ENCODE results near the gene SETD2.

SETD2 gene

DNA sequence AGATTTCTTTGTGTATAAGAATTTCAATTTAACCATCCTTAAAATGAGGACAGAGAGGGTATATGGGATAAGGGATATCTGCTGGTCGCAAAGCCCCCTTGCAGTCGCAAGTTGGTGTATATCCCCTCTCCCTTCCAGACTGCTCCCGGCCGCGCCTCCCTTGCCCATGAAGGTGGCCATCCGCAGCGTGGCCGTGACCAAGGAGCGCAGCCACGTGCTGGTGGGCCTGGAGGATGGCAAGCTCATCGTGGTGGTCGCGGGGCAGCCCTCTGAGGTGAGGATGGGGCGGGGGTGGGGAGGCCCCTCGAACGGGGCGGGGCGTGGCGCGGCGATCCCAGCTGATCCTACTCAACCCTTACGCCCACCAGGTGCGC, 155.1 kb downstream of the SETD2 start:
- no peak for DNase-seq

DNA sequence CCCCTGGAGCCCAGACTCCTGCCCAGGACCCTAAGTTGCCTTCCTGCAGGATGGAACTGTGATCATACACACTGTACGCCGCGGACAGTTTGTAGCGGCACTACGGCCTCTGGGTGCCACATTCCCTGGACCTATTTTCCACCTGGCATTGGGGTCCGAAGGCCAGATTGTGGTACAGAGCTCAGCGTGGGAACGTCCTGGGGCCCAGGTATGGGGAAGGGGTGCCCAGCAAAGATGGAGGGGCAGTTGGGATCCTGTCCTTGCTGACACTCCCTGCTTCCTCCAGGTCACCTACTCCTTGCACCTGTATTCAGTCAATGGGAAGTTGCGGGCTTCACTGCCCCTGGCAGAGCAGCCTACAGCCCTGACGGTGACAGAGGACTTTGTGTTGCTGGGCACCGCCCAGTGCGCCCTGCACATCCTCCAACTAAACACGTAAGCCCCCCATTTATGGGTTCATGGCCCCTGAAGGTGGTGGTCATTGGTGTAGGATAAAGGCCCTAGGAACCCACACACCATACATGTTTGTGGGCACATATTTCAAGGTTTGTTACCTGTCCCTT, 155.6 kb downstream of the SETD2 start:
- no peak for DNase-seq

DNA sequence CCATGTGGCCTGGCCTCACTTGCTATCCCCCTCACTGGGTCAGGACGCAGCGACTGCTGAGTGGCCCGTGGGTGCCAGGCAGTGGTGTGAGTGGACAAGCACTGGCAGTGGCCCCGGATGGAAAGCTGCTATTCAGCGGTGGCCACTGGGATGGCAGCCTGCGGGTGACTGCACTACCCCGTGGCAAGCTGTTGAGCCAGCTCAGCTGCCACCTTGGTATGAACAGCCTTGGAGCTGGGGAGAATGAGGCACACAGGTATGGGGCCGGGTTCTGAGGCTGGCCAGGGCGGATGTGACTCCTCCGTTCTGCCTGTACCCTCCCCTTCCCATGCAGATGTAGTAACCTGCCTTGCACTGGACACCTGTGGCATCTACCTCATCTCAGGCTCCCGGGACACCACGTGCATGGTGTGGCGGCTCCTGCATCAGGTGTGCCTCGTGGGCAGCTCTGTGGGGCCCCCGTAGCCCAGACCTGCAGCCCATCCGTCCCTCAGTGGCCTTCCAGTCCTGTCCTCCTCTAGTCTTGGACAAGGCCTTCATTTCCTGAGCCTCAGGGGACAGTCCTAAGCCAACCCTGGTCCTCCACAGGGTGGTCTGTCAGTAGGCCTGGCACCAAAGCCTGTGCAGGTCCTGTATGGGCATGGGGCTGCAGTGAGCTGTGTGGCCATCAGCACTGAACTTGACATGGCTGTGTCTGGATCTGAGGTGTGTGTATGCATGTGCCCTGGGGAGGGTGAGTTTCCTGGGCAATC, 156.3 kb downstream of the SETD2 start:
- DNase-seq: no peak

DNA sequence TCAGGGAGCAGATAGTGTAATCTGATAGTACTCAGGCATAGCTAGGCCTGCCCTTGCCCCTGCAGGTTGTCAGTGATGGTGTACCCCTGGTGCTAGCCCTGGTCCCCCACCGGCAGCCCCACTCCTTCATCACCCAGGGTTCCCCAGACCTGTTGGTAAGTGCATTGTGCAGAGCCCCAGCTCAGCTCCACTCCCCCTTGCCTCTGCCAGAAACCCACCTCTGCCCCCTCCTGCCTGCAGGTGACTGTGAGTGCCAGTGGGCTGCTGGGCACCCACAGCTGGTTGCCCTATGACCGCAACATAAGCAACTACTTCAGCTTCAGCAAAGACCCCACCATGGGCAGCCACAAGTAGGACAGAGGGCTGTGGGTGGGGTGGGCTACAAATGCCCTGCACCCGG, 156.9 kb downstream of the SETD2 start:
- no peak for DNase-seq

DNA sequence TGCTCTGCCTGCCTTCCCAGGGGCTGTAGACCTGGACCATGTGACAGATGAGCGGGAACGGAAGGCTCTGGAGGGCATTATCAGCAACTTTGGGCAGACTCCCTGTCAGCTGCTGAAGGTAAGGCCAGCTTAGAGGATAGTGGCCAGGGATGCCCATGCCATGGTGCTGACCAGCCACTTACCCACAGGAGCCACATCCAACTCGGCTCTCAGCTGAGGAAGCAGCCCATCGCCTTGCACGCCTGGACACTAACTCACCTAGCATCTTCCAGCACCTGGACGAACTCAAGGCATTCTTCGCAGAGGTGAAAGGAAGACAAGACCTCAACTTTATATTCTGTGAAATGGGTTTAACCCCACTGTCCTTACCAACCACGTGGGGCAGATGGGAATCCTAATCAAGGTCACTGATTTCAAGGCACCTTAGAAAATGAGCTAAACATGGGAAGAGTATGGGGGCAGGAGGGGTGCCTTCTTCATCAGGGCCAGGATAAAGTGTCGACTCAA, 157.7 kb downstream of the SETD2 start:
- DNase-seq: no peak

DNA sequence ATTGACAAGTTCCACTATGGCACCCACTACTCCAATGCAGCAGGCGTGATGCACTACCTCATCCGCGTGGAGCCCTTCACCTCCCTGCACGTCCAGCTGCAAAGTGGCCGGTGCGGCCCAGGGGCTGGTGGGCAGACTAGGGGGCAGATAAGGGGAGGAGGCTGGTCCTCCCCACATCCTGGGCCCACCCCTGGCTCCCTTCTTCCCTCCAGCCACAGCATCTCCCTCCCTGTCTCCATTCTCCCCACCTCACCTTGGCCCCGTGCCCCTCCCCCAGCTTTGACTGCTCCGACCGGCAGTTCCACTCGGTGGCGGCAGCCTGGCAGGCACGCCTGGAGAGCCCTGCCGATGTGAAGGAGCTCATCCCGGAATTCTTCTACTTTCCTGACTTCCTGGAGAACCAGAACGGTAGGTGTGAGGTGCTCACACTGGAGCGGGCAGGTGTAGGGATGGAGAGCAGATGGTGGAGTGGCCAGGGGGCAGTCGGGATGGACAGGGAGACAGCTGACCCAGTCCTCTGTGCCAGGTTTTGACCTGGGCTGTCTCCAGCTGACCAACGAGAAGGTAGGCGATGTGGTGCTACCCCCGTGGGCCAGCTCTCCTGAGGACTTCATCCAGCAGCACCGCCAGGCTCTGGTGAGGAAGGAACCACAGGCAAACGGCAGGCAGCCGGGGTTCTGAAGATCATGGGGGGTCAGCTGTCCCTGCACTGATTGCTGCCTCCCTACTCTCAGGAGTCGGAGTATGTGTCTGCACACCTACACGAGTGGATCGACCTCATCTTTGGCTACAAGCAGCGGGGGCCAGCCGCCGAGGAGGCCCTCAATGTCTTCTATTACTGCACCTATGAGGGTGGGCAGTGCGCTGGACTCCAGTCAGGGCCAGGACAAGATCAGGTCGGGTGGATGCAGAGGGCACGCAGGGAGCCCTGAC, 158.4 kb downstream of the SETD2 start:
- no peak for DNase-seq

DNA sequence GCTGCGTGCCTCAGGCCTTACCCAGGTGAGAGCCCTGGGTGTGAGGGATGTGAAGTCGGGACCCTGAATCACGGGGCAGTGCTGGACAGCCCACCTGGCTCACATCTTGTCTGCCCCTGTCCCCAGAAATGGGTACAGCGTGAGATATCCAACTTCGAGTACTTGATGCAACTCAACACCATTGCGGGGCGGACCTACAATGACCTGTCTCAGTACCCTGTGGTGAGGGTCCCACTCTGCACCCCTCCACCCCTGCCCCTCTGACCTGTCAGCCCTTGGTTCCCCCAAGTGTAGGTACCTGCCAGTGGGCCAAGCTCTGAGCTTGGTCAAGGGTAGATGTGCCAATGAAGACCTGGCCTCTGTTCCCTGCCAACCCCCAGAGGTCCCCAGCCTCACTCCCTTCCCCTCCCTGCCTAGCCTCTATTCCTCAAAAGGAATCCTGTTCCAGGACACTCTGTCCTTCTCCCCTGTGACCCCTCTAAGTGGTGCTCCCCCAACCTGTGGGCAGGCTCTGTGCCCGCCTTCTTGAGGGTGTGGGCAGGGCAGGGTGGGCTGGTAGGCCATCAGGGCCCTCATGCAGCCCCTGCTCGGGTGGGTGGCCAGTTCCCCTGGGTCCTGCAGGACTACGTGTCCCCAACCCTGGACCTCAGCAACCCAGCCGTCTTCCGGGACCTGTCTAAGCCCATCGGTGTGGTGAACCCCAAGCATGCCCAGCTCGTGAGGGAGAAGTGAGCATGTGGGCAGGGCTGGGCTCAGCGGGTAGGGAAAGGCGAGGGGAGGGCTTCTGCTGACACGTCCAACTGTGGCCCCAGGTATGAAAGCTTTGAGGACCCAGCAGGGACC, 159.3 kb downstream of the SETD2 start:
- no peak for DNase-seq

DNA sequence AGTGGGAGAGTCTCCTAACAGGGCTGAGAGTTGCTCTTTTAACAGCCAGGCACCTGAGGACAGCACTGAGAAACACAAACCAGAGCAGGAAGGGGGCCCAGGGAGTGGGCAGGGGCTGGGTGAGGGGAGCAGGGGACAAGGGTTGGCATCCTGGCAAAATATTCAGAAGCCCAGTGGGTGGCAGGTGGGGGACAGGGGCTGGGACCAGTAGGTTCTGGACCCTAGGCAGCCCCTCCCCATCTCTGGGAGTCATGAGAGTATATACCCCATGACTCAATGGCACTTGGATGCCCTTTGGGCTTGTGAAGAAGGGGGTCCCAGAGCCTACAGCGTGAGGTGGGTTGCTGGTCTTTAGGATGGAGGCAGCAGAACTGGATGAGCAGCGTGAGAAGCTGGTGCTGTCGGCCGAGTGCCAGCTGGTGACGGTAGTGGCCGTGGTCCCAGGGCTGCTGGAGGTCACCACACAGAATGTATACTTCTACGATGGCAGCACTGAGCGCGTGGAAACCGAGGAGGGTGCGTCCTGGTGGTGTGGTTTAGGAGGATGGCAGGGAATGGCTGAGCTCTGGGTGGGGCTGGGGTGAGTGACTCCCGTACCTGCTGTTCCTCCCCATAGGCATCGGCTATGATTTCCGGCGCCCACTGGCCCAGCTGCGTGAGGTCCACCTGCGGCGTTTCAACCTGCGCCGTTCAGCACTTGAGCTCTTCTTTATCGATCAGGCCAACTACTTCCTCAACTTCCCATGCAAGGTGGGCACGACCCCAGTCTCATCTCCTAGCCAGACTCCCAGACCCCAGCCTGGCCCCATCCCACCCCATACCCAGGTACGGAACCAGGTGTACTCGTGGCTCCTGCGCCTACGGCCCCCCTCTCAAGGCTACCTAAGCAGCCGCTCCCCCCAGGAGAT, 160.2 kb downstream of the SETD2 start:
- DNase-seq: no peak

DNA sequence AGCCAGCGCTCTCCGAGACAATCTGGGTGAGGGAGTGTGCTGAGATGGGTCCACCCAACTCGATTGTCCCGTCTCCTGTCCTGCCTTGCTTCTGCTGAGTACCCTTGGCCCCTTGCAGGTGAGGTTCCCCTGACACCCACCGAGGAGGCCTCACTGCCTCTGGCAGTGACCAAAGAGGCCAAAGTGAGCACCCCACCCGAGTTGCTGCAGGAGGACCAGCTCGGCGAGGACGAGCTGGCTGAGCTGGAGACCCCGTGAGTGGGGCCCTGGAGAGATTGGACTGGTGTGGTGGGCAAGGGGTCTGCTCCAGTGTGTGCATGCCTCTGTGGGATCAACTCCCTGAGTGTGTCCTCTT, 160.9 kb downstream of the SETD2 start:
- DNase-seq: peak in 1 of 5 experiments; percentile 7

DNA sequence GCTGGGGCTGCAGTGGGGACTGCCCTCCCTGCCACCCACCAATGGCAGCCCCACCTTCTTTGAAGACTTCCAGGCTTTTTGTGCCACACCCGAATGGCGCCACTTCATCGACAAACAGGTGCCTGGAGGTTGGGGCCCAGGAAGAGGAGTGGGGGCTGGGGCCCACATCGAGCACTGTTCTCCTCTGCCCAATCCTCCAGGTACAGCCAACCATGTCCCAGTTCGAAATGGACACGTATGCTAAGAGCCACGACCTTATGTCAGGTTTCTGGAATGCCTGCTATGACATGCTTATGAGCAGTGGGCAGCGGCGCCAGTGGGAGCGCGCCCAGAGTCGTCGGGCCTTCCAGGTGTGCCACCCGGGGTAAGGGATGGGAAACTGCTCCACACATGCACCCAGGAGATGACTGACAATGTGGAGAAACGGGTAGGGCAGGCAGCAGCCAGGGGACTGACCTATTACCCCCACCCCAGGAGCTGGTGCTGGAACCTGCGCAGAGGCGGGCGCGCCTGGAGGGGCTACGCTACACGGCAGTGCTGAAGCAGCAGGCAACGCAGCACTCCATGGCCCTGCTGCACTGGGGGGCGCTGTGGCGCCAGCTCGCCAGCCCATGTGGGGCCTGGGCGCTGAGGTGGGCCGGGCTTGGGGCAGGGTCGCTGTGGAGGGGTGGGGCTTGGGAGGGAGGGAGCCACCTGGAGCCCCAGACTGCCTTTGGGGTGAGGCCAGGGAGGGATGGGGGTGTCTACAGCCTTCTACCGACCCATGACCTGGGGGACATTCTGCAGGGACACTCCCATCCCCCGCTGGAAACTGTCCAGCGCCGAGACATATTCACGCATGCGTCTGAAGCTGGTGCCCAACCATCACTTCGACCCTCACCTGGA, 161.5 kb downstream of the SETD2 start:
- DNase-seq: peak in 1 of 5 experiments; percentile 8

DNA sequence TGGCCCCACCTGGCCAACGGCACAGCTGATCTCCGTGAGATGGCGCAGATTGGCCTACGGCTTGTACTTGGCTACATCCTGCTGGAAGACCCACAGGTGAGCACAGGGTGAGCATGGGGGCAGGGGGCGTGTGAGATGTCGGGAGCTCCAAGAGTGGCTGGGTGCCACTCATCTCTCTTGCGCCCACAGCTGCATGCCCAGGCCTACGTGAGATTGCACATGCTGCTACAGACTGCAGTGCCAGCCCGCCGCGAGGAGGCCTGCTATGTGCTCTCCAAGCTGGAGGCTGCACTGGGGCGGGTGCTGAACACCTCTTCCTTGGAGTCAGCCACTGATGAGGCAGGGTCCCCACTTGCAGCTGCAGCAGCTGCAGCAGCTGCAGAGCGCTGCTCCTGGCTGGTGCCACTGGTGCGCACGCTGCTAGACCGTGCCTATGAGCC, 162.2 kb downstream of the SETD2 start:
- no peak for DNase-seq

DNA sequence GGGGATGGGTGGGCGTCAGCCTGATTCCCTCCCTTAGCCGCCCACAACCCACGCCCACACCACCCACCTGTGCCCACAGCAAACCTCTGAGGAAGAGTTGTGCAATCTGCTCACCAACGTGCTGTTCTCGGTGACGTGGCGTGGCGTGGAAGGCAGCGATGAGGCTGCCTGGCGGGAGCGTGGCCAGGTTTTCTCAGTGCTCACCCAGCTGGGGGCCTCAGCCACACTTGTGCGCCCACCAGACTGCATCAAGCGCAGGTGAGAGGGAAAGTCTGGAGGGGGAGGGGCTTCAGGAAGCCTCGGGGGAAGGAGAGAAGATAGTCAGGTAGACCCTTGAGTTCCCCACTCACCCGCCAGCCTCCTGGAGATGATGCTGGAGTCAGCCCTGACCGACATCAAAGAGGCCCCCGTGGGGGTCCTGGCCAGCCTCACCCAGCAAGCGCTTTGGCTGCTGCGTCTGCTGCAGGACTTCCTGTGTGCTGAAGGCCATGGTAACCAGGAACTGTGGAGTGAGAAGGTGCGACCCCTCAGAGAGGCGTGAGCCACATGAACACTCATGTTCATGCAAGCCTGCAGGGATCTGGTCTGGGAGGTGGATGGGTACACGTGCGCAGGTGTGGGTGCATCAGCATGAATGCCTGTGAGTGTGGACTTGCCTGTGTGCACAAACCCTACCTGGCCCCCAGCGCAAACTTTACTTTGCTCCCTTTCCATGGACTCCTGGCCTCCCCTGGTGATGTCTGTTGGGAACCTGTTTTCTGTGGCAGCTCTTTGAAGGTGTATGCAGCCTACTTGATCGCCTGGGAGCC, 162.8 kb downstream of the SETD2 start:
- DNase-seq: peak in 2 of 5 experiments; percentile 2 to 35

DNA sequence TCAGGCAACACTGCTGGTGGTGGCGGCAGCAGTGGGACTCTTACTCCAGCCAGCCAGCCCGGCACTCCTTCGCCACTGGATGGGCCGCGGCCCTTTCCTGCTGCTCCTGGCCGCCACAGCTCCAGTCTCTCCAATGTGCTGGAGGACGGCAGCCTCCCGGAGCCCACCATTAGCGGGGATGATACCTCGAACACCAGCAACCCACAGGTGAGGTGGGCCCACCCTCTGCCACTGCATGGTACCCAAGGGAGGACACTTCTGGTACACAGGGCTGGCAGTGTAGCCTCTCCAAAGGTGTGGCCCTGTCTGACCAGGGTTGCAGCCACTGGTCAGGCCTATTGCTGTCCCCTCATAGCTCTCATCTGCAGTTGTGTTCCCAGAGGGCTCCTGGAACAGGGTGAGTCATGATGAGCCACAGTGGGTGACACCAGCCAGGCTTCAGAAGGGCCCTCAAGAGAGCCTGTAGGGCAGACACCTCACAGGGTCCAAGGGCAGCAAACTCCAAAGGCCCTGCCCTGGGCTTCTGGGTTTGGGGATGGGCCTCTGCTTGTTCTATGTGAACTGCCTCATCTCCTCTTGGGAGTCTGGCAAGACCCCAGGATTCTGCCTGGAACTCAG, 163.6 kb downstream of the SETD2 start:
- peak in 1 of 5 experiments; percentile 0 for DNase-seq

DNA sequence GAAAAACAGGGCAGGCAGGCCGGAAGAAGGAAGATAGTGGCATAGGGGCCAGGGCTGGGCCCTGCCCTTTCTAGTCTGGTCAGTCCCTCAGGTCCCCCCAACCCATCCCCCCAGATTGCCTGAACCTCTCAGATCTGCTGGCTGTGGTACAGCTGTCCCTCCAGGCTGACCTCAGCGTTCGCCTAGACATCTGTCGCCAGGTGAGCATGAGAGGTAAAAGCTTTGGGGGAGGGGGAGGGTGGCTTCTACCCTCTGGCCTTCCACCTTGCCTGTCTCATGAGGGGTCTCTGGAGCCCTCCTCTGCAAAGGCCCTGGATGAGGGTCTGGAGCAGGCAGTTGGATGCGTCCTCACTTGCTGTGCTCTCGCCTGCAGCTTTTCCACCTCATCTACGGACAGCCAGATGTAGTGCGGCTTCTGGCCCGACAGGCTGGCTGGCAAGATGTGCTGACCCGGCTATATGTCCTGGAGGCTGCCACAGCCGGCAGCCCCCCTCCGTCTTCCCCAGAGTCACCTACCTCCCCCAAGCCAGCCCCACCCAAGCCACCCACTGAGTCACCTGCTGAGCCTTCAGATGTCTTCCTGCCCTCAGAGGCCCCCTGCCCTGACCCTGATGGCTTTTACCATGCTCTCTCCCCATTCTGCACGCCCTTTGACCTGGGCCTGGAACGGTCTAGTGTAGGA, 164.3 kb downstream of the SETD2 start:
- no peak for DNase-seq

DNA sequence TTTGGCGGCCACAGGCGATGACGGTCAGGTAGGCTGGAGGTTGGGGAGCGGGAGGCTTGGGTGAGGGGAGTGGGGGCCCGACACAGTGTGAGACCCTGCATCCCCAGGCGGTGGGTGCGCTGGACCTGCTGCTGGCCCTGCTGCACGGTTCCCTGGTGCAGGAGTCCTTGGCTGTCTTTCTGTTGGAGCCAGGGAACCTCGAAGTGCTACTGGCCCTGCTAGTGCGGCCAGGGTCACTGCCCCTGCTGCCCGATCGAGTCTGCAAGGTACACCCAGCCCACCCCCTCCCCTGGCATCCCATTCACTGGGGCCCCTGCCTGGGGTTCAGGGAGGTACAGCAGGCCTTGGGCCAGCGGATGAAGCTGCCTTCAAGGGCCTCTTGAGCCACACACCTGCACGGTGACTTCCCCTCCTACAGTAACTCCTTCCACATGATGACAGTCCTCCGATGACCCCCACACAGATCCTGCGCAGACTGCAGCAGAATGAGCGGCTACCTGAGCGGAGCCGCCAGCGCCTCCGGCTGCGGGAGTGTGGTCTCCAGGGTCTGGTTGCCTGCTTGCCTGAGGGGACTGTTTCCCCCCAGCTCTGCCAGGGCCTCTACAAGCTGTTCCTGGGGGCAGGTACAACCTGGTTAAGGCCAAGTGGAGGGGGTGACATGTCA, 164.9 kb downstream of the SETD2 start:
- no peak for DNase-seq

DNA sequence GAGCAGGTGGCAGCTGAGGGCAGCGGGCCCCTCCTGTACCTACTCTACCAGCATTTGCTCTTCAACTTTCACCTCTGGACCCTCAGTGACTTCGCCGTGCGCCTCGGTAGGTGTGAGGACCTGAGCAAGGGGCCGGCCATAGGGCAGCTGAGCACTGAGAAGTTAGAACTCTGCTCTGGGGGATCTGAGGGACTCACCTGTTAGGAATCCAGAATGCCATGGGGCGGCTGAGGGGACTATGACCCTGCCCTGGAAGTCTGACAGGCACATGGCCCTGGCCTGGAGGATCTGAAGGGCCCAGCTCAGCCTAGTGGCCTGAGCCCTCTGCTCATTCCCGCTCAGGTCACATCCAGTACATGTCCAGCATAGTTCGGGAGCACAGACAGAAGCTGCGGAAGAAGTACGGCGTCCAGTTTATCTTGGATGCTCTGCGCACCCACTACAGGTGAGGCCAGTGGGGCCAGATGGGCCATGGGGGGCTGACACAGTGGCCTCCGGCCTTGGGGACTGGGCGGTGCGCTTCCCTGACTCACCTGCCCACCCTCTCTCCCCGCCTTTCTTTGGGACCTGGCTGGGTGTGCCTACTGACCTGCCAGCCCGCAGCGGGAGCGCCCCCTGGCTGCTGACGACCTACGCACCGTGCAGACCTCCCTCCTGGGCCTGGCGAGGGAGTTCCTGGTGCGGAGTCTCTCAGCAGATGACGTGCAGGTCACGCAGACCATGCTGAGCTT, 165.6 kb downstream of the SETD2 start:
- DNase-seq: peak; percentile 44 to 69 (median 57)

Measured in T-helper 2 cell (primary cell).